ENCODE data around the gene IL31RA.
"Not testable (repeated sequence)": the region's sequence is repeated elsewhere in the genome, so short reads cannot be mapped to it uniquely, and the experiment has no call there.

The IL31RA gene

GRCh38 chr5:55925181-55925580 is 74.0 kb downstream of the IL31RA start:
- Histone ChIP-seq H2AFZ (ENCODE audit: low read depth, low read length) (no peak overlapping the region), H3K27me3 (ENCODE audit: insufficient read depth, low read length) (no peaks in the 10 kb centered on the region), H3K9me3 (ENCODE audit: low read length) (peaks cover 3% of the 10 kb centered on the region), H3K4me3 (ENCODE audit: low read length) (no peak overlapping the region), H3K36me3 (ENCODE audit: insufficient read depth, low read length) (no peaks in the 10 kb centered on the region), H3K4me1 (ENCODE audit: insufficient read depth, low read length) (peaks cover 3% of the 10 kb centered on the region)

DNA sequence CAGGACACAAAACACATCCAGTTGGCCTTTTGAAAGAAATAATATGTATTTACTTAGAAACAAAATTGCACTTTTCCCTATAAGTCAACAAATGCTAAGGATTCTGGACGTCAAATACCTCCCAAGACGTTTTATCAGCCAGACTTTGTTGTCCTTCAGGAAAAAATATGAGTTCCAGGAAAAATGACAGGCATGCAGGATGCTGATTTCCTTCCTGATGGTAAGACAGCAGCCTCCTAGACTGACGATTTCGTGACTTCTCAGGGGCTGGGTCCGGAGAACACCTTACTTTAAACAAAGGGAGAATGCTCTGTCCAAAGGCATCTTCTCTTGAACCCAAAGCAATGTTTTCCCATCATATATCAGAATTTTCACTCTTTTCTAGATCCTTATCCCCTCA is 74.6 kb downstream of the IL31RA start:
- no peaks in the 10 kb centered on the region for H3K36me3 ChIP-seq (ENCODE audit: insufficient read depth, low read length)
- H3K27me3 ChIP-seq (ENCODE audit: insufficient read depth, low read length): no peaks in the 10 kb centered on the region
- peaks cover 3% of the 10 kb centered on the region for H3K4me1 ChIP-seq (ENCODE audit: insufficient read depth, low read length)
- no peak overlapping the region for H2AFZ ChIP-seq (ENCODE audit: low read depth, low read length)
- no peak overlapping the region for H3K4me3 ChIP-seq (ENCODE audit: low read length)
- peaks cover 3% of the 10 kb centered on the region for H3K9me3 ChIP-seq (ENCODE audit: low read length)

- H3K9me3 ChIP-seq (ENCODE audit: low read length): peaks cover 3% of the 10 kb centered on the region
- H3K27me3 ChIP-seq (ENCODE audit: insufficient read depth, low read length): no peaks in the 10 kb centered on the region
- H3K36me3 ChIP-seq (ENCODE audit: insufficient read depth, low read length): no peaks in the 10 kb centered on the region
- H3K4me1 ChIP-seq (ENCODE audit: insufficient read depth, low read length): peaks cover 3% of the 10 kb centered on the region
- H3K4me3 ChIP-seq (ENCODE audit: low read length): no peak overlapping the region
- no peak overlapping the region for H2AFZ ChIP-seq (ENCODE audit: low read depth, low read length)
Measured at GRCh38 chr5:55926476-55926875, 75.3 kb downstream of the IL31RA start.

DNA sequence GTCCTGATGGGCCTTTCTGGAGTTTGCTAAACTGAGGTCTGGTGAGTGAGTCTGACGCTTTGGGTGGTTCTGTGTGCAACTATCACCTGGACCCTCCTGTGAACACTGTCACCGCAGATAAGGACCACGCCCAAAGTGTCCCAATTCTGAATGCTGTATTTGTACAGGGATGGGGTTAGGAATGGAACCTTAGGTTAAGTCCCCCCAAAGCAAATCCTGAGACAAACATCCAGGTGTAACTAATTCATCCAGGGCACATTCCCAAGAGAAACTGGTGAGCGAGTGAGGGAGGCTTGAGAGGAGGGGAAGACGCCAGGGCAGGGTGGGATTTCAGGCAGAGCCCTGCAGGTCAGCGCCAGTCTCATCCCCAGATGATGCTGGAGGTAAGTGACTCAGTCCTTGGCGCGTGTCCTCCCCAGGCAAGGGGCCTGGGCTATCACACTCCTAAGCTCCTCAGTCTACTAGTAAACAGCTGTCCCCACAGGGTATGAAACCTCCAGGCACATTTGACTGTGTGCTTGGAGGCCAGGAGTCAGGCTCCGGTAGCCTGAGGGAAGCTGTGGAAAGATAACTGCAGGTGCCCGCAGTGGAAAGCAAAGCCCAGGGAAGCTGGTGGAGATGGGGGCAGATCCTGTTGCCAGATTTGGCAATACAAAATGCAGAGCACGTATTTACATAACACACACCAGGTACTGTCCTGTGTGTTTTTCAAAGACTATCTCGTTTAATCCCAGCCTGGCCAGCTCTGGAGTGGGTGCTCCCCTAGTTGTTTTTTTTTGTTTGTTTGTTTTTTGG is 76.9 kb downstream of the IL31RA start:
- Histone ChIP-seq H3K4me1 (ENCODE audit: insufficient read depth, low read length) (no peaks in the 10 kb centered on the region), H3K9me3 (ENCODE audit: low read length) (peaks cover 3% of the 10 kb centered on the region), H2AFZ (ENCODE audit: low read depth, low read length) (no peak overlapping the region), H3K27me3 (ENCODE audit: insufficient read depth, low read length) (no peaks in the 10 kb centered on the region), H3K4me3 (ENCODE audit: low read length) (no peak overlapping the region), H3K36me3 (ENCODE audit: insufficient read depth, low read length) (no peaks in the 10 kb centered on the region)

GRCh38 chr5:55929020-55929799 is 78.1 kb downstream of the IL31RA start:
- Histone ChIP-seq H3K4me1 (ENCODE audit: insufficient read depth, low read length) (no peaks in the 10 kb centered on the region), H3K9me3 (ENCODE audit: low read length) (peaks cover 3% of the 10 kb centered on the region), H3K36me3 (ENCODE audit: insufficient read depth, low read length) (no peaks in the 10 kb centered on the region), H3K27me3 (ENCODE audit: insufficient read depth, low read length) (no peaks in the 10 kb centered on the region), H2AFZ (ENCODE audit: low read depth, low read length) (no peak overlapping the region), H3K4me3 (ENCODE audit: low read length) (no peak overlapping the region)

DNA sequence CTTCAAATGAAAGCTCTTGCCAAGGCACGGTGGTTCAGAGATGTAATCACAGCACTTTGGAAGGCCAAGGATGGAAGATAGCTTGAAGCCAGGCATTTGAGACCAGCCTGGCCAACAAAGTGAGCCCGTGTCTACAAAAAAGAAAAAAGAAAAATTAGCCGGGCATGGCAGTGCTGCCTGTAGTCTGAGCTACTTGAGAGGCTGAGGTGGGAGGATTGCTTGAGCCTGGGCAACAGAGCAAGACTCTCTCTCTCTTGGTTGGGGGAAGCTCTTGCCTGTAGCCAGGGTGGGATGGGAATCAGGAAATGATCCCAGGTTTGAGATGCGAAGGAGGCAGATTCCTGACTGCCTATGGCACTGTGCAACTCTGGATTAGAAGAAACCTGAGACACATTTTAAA is 81.5 kb downstream of the IL31RA start:
- no peak overlapping the region for H3K4me3 ChIP-seq (ENCODE audit: low read length)
- H2AFZ ChIP-seq (ENCODE audit: low read depth, low read length): no peak overlapping the region
- H3K36me3 ChIP-seq (ENCODE audit: insufficient read depth, low read length): no peaks in the 10 kb centered on the region
- no peaks in the 10 kb centered on the region for H3K27me3 ChIP-seq (ENCODE audit: insufficient read depth, low read length)
- no peaks in the 10 kb centered on the region for H3K4me1 ChIP-seq (ENCODE audit: insufficient read depth, low read length)
- H3K9me3 ChIP-seq (ENCODE audit: low read length): no peaks in the 10 kb centered on the region

DNA sequence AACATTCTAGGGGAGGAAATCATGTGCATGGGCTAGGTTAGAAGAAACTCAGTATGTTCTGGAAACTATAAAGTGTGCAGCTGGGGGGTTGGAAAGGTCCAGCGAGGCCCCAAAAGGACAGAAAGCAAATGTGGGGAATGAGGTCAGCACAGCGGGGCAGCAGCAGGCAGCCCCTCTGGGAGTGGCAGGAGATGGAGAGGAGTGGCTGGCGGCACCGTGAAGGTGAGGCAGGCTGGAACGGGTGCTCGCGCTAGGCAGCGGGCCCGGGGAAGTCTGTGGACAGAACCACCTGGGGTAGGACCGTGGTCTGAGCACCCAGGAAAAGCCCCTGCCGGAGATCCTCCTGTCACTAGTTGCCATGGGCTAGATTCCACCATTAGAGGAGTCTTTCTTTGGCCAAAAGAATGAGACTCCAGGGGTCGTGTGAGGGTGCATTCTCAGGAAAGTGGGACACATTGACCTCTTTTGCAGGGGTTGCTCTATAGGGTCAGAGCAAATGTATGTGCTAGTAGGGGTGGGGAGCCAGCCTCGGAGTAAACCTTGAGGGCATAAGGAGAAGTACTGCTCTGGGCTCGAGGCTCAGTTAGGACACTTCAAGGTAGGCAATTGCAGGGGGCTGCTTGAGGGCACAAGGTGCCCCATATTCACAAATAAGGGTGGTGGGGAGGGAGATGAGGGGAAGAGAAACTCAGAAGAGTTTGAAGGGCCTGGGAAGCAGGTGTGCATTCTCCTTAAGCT is 82.4 kb downstream of the IL31RA start:
- Histone ChIP-seq H3K9me3 (ENCODE audit: low read length) (no peaks in the 10 kb centered on the region), H3K36me3 (ENCODE audit: insufficient read depth, low read length) (peaks cover 3% of the 10 kb centered on the region), H2AFZ (ENCODE audit: low read depth, low read length) (no peak overlapping the region), H3K4me3 (ENCODE audit: low read length) (no peak overlapping the region), H3K4me1 (ENCODE audit: insufficient read depth, low read length) (no peaks in the 10 kb centered on the region), H3K27me3 (ENCODE audit: insufficient read depth, low read length) (no peaks in the 10 kb centered on the region)

DNA sequence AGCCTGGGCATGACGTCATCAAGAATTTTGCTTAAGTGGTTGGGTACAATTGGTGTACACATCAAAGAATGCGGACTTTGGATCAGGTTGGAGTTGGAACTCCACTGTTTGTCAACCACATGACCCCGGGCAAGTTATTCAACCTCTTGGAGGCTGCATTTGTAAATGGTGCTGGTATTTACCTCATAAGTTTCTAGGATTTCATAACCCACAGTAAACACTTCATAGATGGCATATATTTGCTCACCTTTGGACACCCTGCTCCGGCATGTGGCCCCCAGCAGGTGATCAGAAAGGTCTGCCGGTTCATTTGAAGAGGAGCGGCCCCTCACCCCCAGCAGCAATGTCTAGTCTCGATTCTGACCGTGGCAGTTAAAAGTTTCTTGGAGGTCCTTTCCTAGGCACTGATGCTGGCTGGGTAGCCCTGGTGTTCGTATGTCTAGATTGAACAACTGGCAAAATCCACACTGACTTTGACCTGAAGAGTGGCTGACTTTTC is 83.0 kb downstream of the IL31RA start:
- no peaks in the 10 kb centered on the region for H3K27me3 ChIP-seq (ENCODE audit: insufficient read depth, low read length)
- no peaks in the 10 kb centered on the region for H3K9me3 ChIP-seq (ENCODE audit: low read length)
- H3K4me3 ChIP-seq (ENCODE audit: low read length): no peak overlapping the region
- H2AFZ ChIP-seq (ENCODE audit: low read depth, low read length): no peak overlapping the region
- peaks cover 3% of the 10 kb centered on the region for H3K36me3 ChIP-seq (ENCODE audit: insufficient read depth, low read length)
- H3K4me1 ChIP-seq (ENCODE audit: insufficient read depth, low read length): no peaks in the 10 kb centered on the region

GRCh38 chr5:55934720-55935119 is 83.6 kb downstream of the IL31RA start:
- no peaks in the 10 kb centered on the region for H3K9me3 ChIP-seq (ENCODE audit: low read length)
- H2AFZ ChIP-seq (ENCODE audit: low read depth, low read length): no peak overlapping the region
- no peak overlapping the region for H3K4me3 ChIP-seq (ENCODE audit: low read length)
- H3K27me3 ChIP-seq (ENCODE audit: insufficient read depth, low read length): no peaks in the 10 kb centered on the region
- no peaks in the 10 kb centered on the region for H3K4me1 ChIP-seq (ENCODE audit: insufficient read depth, low read length)
- H3K36me3 ChIP-seq (ENCODE audit: insufficient read depth, low read length): peaks cover 4% of the 10 kb centered on the region

DNA sequence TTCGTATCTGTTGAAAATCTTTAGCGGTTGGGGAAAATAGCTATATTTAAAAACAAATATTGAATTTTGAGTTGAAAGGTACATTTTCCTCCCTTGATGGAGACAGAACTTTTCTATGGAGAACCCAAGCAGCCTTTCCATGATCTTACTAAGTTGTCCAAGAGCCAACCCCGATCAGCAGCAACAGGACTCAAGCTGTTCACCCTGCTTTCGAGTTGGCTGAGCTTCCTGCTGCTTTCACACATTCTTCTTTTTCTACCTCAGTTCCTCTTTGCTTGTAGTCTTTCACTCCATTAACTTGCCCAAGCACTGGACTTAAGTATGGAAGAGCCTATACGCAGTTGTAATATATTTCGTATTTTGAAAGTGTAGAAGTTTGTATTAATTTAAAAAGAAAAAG is 84.2 kb downstream of the IL31RA start:
- no peaks in the 10 kb centered on the region for H3K9me3 ChIP-seq (ENCODE audit: low read length)
- no peaks in the 10 kb centered on the region for H3K4me1 ChIP-seq (ENCODE audit: insufficient read depth, low read length)
- H2AFZ ChIP-seq (ENCODE audit: low read depth, low read length): no peak overlapping the region
- H3K4me3 ChIP-seq (ENCODE audit: low read length): no peak overlapping the region
- no peaks in the 10 kb centered on the region for H3K27me3 ChIP-seq (ENCODE audit: insufficient read depth, low read length)
- H3K36me3 ChIP-seq (ENCODE audit: insufficient read depth, low read length): peaks cover 6% of the 10 kb centered on the region

DNA sequence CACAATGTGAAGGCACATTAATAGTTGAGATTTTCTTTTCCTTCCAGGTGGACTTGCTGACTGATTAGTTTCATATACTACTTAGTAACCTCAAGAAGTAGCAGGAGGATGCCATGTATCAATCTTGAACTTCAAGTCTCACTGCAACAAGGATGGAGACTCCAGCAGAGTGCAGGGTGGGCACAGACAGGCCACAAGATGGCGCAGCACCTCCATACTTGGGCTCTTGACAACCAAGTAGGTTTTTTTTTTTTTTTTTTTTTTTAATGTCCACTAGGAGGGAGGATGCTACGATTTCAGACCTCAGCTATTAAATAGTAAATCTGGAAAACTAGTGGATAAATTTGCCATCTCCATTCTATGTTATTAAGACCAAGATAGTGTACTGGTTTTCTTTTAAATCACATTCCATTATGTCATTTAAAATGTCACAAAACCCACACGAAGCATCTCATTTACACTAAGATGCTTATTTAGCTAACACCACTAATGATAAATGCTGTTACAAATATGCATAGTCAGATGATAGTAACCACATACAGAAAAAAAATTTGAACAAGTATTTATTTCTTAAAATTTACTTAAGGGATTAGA is 85.0 kb downstream of the IL31RA start:
- H3K36me3 ChIP-seq (ENCODE audit: insufficient read depth, low read length): peaks cover 11% of the 10 kb centered on the region
- H3K9me3 ChIP-seq (ENCODE audit: low read length): no peaks in the 10 kb centered on the region
- no peak overlapping the region for H2AFZ ChIP-seq (ENCODE audit: low read depth, low read length)
- H3K27me3 ChIP-seq (ENCODE audit: insufficient read depth, low read length): no peaks in the 10 kb centered on the region
- H3K4me3 ChIP-seq (ENCODE audit: low read length): no peak overlapping the region
- no peaks in the 10 kb centered on the region for H3K4me1 ChIP-seq (ENCODE audit: insufficient read depth, low read length)

DNA sequence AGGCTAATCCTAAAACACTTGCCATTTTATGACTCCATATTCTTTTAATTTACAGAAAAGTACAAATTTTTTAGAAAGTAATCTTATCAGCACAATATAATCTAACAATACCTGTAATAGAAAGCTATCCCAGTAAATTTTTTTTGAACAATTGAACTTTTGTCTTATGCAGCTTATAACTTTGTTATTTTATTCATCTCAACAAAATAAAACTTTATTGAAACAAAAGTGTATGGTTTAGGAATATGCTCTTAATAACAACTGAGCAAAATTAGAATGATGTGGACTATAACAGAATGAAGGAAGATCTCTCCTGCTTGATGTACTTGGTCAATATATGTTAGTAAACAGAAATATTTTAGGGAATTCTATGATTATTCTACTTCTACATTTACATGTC is 86.4 kb downstream of the IL31RA start:
- not testable (repeated sequence) for H3K9me3 ChIP-seq (ENCODE audit: low read length); H3K4me3 ChIP-seq (ENCODE audit: low read length); H3K27me3 ChIP-seq (ENCODE audit: insufficient read depth, low read length); H3K4me1 ChIP-seq (ENCODE audit: insufficient read depth, low read length); H2AFZ ChIP-seq (ENCODE audit: low read depth, low read length)
- H3K36me3 ChIP-seq (ENCODE audit: insufficient read depth, low read length): peaks cover 19% of the 10 kb centered on the region

DNA sequence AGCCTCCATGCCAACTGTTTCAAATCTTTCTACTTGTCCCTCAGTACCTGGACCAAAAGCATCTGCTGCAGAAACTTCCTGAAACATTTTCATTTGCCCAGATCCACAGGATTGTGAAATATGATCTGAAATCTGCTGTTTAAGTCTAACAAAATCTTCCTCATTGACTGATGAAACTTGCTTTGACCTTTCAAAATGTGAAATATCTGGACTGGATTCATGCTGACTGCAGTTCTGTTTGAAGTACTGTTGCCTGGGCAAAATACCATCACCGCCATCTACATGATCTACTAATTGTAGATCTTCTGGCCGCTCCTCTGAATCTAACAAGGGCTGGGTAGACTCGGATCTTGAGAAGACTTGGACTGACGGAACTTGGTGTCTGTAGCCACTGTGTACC is 90.0 kb downstream of the IL31RA start:
- H3K27me3 ChIP-seq (ENCODE audit: insufficient read depth, low read length); H2AFZ ChIP-seq (ENCODE audit: low read depth, low read length); H3K4me1 ChIP-seq (ENCODE audit: insufficient read depth, low read length); H3K4me3 ChIP-seq (ENCODE audit: low read length); H3K9me3 ChIP-seq (ENCODE audit: low read length): not testable (repeated sequence)
- peaks cover 29% of the 10 kb centered on the region for H3K36me3 ChIP-seq (ENCODE audit: insufficient read depth, low read length)
